HG03575 (cell line): ENCODE data around the gene COL19A1.
"Not testable (repeated sequence)": the region's sequence is repeated elsewhere in the genome, so short reads cannot be mapped to it uniquely, and the experiment has no call there.

Experiments
- ATAC-seq: cut with Tn5 transposase; IDR thresholded peaks from one replicate; pipeline ENCODE4 v1.9.1; 2021; ENCODE audit not compliant: unreplicated experiment, insufficient number of reproducible peaks, low FRiP score; ENCODE audit errors: extremely low read depth

Gene COL19A1

DNA sequence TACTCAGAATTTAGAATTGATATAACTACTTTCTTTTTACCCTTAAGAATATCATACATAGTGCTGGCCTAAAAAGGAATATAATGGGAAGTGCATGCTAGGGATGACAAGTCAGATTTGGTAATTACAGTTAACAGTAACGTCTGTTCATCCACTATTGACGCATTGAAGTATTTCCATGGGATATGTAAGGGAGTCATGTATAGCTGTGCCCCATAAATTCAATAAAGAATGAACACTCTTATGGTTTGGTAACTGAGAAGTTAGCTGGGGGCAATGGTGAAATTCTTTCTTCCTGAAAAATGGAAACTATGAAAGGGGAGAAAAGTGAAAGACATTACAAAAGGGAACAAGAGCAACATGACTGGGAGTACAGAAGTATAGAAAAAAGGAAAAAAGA is 2.6 kb upstream of the COL19A1 start:
- no peak for ATAC-seq

DNA sequence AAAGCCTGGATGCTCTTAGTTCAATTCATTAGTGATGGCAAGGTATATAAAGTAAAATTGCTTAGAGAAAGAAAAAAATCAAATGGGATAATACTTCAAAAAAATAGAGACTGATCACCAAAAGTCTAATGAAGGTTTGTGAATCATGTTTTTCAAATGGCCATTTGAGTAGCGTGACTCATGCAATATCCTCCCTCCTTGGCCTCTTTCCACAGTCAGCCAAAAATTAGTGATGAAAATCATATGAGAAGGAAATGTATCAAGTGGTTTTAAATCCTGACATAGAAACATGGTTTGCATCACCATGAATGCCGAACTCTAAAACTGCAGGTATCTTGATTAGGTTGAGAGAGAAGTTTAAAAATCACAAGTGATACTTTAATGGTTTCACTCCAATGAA is 1.2 kb upstream of the COL19A1 start:
- ATAC-seq: no peak

DNA sequence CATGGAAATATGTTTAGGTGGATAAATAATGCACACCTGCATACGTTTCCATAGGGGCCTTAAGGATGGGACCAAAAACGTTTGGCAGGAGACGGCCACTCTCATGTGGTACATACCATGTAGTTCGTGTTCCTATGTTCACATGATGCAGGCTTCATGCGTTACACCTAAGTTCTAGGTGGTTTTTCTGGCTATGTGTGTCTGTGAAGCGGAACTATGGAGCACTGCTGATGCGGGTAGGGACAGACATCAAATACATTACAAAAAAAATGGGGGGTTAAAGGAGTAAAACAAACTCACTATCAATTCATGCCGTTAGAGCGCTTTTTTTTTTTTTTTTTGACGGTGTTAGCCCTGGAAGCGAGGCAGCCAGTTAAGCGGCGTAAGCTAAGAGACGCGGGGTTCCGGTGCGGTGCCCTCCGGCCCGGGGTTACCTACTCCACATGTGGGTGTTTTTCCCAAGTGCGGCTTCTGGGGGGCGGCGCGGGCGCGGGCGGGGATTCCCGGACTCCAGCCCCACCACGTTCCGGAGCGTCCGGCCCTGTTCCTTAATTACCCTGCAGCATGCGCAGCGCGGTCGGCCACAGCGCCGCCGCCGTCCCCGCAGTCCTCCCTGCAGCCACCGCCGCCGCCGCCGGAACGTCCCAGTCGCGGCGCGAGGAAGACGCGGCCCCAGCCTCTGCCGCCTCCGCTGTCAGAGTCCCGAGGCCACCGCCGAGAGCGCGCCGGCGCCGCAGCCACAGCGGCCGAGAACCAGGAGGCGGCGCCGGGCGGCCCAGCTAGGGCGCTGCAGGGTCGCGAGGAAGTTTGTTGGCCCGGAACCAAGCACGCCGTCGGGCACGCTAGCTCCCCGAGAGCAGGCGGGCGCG is 648 bp downstream of the COL19A1 start:
- ATAC-seq: peak; percentile 14

DNA sequence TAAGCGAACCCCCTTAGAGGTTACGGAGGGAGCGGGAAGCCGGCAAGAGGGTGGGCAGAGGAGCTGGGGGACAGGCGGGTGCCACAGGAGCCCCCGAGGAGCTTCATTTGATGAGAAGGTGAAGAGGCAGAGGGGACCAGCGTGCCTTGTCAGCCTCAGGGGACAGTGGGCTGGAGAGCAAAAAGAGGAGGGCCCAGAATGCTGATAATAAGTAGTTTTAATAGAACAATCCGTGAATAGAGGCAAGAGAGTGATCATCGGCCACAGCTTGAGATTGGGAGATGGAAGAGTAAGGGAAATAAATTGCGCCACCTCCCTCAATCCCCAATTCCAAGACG is 1.3 kb downstream of the COL19A1 start:
- ATAC-seq: no peak

DNA sequence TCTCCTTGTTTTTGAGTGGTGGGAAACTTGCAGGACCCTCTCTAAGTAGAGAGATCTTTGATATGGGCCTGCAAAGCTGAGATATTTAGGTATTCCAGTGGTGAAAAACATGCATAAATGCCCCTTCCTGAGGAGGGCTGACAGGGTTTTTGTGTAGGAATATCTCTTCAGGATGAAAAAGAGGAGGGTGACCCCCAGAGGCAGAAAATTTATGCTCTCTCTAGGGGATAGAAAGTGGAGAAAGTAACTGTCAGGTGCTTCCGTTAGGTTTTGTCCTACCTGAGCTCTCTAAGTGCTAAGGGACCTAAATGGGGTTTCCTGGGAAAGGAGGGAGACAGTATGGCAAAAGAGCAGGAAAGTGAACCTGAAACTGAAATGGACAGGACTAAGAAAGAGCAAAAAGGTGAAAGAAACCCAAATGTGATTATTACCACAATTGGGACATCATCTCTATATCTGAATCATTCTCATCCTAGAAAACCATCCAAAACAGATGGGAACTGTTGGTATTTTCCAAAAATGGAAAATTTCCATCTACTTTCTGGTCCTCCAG is 2.0 kb downstream of the COL19A1 start:
- ATAC-seq: no peak

DNA sequence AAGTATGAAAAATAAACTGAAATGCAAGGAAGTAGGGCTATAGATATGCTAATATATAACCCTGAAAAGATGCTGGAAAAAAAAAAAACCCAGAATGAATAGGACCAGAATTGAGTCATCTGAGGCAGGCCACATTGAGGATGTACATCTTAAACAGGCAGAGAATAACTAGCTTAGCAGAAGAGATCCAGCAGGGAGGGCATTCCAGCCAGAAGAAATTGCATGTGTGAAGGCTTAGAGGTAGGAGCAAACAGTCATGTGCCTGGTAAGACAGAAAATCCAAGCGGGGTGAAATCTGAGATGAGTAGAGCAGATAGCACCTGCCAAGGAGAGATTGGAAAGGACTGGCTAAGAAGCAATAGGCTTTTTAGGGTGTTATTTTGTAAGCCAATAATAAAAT is 2.6 kb downstream of the COL19A1 start:
- no peak for ATAC-seq

DNA sequence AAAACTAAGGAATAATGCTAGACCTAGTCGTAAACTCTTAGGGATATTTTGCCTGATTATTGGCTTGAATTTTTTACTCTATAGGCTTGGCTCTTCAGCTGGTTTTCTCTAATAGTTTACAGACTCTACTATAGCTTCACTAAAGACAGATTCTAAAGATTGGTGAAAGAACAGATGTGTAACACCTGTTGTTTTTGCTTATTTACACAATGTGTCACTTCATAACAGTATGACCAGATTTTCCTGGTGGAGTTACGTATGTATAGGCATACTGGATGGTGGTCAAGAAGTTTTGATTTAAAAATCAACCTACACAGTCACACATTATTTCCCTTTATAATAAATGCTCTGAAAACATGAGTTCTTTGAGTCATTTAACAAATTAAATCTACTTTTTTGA is 4.8 kb downstream of the COL19A1 start:
- no peak for ATAC-seq

DNA sequence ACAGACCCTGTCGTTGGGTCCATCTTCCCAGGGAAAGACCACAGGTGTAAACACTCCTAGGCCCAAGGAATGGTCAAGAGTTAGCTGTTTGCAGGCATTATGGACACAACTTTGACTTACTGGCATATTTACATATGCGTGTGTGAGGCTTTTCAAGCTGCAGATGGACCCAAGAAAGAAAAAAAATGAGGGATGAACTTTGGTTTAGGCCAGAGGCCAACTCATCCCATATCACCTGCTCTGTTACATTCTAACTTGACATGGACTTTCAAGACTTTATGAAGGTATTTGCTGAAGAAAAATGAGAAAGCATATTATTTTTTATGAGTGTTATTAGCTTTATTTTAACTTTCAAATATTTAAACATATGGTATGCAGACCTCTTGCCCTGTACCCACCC is 6.9 kb downstream of the COL19A1 start:
- ATAC-seq: no peak

DNA sequence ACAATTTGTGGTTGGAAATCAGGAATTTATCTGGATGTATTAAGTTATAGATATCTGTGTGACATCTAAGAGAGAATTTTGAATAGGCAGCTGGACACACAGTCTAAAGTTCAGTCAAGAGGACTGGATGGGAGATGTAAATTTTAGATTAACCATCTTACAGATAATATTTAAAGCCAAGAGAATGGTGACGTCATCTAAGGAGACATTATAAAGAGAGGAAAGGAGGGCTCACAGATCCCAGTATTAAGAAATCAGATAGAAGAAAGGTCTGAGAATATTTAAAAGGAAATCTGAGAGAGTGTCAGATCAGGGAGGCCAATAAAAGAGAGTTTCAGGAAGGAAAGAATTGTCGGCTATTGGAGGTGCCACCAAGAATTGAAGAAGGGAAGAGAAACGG is 9.4 kb downstream of the COL19A1 start:
- ATAC-seq: no peak

DNA sequence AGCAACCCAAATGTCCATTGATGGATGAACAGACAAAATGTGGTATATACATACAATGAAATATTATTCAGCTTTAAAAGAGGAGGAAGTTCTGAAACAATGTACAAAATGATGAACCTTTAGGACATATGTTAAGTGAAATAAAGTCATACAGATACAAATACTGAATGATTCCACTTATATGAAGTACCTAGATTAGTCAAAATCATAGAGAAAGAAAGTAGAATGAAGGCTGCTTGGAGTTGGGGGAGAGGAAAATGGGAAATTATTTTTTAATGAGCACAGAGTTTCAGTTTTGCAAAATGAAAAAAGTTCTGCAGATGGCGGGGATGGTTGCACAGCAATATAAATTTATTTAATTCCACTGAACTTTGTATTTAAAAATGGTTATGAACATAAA is 12.4 kb downstream of the COL19A1 start:
- ATAC-seq: no peak

DNA sequence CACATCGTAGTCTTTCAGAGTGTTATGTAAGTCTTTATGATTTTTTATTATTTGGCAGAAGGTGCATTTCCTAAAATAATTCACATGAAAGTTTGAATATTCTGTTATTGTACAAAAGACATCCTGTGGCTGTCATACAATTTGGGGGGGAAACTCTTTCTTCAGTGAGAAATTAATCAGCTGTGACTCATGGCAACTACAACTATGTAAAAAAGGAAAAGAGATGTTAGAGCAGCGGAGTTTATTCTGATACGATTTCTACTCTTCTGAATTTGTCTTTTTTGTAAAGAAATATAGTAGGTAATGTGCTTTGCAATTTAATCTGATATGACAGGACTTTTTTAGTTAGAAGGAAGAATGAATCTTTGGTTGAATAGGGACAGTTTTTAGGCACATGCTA is 14.2 kb downstream of the COL19A1 start:
- no peak for ATAC-seq

DNA sequence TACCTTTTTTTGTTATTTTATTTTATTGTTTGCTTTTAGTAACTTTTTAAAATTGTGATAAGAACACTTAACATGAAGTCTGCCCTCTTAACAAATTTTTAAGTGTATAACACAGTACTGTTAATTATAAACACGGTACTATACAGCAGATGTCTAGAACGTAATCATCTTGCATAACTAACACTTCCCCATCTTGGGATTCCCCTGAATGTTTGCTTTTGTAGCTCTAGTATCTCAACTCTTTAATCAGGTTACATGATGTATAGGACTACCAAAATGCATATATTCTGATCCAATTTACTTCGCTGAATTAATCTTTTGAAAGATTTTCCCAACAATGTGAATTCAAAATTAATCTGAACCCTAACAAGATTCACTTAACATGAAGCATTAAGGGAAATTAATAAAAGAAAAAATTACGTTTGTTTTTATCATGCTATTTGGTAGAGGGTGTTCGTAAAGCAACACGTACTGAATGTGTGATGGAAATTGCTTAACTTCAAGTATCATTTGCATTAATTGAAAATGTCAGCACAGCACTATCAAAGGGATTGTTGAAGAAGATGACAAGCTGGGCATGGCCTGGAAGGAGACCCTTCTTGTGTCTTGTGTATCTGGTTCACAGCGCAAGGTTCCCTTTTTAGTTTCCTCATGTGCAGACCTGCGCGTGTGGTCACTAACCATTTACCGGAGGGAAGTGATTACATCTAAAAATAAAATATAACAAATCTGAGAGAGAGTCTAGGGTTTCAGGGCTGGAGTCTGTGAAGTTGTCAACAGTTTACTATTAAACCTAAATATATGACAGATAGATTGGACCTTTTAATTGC is 15.2 kb downstream of the COL19A1 start:
- peak; percentile 48 for ATAC-seq

DNA sequence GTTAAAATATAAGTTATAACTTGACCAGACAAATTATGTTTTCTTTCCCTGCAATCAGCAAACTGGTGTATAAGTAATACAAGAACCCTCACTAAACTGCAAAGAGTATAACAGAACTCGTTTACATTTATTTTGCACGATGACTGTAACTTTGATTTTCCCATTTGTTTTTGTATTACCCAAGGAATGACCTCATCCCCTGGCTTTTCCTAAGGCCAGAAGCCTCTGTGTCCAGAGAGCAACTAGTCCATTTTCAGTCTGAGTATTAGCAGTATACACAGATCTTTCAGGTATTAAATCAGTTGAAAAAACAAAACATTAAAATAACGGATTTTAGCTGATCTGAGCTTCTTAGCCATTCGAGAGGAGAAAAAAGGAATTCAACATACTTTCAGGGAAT is 17.2 kb downstream of the COL19A1 start:
- ATAC-seq: no peak

DNA sequence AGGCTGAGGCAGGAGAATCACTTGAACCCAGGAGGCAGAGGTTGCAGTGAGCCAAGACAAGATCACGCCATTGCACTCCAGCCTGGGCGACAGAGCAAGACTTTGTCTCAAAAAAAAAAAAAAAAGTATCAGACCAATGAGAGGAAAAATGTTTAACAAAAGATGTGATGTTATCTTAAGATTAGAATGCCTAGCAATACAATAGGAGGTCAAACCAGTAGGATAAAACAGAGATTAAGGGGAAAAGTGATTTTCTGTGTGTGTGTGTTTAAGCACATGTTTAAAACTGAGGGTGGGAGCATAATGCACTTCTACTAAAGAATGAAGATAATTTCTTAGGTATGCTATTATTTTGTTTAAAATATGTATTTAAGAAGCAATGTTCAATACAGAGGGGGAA is 17.9 kb downstream of the COL19A1 start:
- ATAC-seq: no peak

DNA sequence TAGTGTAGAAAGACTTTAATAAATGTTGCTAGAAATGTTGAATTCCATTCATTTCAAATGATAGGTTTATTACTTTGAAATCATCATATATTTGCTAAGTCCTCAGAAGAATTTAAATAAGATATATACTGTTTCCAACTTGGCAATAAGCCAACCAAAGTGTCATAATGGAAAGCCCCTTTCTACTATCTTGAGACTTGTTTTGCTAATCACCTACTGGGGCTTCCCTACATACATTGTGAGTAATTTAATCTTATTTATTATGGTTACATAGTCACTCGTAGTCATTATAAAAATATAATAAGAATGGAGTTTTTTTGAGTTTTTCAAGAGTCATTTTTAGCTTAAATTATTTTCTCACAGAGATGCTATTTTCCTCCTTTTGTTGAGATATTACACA is 20.7 kb downstream of the COL19A1 start:
- ATAC-seq: no peak

DNA sequence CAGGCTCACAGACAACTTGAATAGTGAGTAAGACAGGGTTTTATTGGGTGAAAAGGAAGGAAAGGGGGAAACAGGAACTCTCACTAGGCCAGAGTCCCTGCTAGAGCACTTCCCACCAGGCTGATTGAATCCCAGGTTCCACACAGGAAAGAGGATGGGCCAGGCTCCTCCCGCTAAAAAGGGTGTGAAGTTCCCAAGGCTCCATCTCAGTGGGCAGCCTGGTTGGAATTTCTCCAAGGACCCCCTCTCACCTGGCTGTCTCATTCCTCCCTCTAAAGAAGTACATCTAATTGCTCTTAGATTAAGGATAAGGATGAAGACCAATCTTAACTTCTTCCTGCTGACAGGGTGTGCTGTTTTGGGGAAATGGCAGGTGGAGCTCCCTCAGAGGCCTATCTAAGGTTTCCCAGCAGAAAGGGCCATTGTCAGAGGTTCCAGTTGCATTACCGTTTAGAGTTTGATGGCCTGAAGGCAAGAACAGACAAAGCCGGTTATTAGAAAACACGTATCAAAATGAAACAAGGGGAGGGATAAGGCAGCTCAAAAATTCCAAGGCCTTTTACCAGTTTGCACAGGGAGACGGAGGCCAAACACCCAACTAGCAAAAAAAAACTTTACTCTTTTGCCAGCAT is 21.5 kb downstream of the COL19A1 start:
- no peak for ATAC-seq

DNA sequence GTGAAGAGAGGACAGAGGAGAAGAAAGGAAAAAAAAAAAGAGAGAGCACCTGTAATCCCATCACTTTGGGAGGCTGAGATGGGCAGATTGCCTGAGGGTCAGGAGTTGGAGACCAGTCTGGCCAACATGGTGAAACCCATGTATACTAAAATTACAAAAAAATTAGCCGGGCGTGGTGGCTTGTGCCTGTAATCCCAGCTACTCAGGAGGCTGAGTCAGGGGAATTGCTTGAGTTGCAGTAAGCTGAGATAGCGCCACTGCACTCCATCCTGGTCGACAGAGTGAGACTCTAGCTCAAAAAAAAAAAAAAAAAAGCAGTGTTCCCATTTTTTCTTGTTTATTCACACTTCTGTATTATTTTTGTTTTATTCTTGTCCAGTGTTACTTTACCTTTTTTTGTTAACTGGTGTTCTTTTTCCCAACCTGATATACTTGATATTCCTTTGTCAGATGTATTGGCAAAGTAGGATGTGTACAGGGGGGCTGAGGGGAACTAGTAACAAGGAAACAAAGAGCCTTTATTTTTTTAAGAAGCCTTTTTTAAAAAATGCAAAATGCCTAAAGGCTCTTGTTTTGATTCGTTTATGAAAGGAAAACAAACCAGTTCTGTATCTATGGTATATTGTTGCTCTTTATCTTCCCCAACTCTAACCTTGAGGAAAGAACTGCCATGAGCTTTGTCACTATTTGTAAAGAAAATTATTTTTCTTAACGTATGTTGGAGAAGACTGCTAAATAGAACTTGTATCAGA is 22.3 kb downstream of the COL19A1 start:
- no peak for ATAC-seq

DNA sequence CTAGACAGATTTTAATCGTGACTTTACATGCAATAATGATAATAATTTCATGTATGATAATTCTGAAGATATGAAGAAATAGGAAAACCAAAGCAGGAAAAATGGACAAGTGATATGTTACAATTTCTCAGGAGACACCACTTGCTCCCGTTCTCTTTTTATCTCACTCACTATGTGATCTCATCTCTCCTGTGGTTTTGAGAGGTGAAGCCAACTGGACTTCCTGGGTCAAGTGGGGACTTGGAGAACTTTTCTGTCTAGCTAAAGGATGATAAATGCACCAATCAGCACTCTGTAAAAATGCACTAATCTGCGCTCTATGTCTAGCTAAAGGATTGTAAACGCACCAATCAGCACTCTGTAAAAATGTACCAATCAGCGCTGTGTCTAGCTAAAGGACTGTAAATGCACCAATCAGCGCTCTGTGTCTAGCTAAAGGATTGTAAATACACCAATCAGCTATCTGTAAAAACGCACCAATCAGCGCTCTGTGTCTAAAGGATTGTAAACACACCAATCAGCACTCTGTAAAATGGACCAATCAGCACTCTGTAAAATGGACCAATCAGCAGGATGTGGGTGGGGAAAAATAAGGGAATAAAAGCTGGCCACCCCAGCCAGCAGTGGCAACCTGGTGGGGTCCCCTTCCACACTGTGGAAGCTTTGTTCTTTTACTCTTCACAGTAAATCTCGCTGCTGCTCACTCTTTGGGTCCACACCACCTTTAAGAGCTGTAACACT is 23.0 kb downstream of the COL19A1 start:
- ATAC-seq: not testable (repeated sequence)
